ENCODE measurements around the gene TRIM27. TPM values are rescaled to one million over a fixed set of nuclear protein-coding genes. Genes with fewer than 3 reads are reported as not detected.

Gene TRIM27
- total RNA-seq, 4 donors from 2014 or later: 30.0 to 48.0 (median 40.2) TPM

DNA sequence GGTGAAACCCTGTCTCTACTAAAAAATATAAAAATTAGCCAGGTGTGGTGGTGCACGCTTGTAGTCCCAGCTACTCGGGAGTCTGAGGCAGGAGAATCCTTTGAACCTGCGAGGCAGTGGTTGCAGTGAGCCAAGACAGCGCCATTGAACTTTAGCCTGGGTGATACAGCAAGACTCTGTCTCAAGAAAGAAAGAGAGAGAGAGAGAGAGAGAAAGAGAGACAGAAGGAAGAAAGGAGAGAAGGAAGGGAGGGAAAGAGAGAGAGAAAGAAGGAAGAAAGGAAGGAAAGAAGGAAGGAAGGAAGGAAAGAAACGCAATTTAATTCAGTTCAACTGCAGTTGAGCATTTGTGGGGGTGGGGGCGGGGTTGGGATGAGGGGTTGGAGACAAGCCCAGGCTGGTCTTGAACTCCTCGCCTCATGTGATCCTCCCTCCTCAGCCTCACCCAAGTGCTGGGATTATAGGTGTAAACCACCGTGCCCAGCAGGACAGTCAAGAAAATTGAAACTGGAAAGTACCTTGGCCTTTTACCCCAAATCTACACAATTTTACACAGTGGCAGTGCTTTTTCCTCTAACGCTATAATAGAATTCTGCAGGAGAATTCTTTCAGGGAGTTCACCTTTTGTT, 30.5 kb downstream of the TRIM27 start:
- Histone ChIP-seq H3K36me3 (no peaks in the 10 kb centered on the region), H3K9me3 (no peaks in the 10 kb centered on the region), H3K4me3 (no peak overlapping the region), H3K4me1 (peaks cover 9% of the 10 kb centered on the region), H3K27ac (no peak overlapping the region), H3K27me3 (peaks cover 2% of the 10 kb centered on the region)
- WGBS: 76% methylated on average over 9 of the region's 9 CpGs
- TF ChIP-seq POLR2A (IDR thresholded peaks at IDR 0.05): no peak
- no peak for TF ChIP-seq EP300 (IDR thresholded peaks at IDR 0.05)
- TF ChIP-seq POLR2AphosphoS5 (IDR thresholded peaks at IDR 0.05): no peak
- TF ChIP-seq, protein P1, sequence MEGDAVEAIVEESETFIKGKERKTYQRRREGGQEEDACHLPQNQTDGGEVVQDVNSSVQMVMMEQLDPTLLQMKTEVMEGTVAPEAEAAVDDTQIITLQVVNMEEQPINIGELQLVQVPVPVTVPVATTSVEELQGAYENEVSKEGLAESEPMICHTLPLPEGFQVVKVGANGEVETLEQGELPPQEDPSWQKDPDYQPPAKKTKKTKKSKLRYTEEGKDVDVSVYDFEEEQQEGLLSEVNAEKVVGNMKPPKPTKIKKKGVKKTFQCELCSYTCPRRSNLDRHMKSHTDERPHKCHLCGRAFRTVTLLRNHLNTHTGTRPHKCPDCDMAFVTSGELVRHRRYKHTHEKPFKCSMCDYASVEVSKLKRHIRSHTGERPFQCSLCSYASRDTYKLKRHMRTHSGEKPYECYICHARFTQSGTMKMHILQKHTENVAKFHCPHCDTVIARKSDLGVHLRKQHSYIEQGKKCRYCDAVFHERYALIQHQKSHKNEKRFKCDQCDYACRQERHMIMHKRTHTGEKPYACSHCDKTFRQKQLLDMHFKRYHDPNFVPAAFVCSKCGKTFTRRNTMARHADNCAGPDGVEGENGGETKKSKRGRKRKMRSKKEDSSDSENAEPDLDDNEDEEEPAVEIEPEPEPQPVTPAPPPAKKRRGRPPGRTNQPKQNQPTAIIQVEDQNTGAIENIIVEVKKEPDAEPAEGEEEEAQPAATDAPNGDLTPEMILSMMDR (IDR thresholded peaks at IDR 0.05): no peak
- no peak for DNase-seq (ENCODE audit: low spot score in 2 of 2)

DNA sequence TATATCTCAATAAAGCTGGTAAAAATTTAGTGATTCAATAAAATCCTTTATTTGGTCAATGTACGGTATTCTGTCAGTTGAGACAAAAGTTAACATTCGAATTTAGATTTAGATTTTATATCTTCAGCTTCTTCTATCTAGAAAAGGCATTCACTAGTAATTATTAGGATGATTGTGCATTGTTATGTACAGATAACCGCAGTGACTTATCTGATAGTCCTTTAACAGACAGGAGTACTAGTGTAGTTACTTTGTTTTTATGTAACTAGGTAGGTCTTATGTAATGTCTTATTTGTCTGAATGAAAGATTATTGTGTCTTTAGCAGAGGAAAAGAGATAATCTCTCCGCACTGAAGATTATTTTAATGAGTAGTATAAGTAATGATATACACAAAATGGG, 31.3 kb downstream of the TRIM27 start:
- peaks cover 2% of the 10 kb centered on the region for H3K27me3 ChIP-seq
- TF ChIP-seq EP300 (IDR thresholded peaks at IDR 0.05): no peak
- no peak for TF ChIP-seq POLR2AphosphoS5 (IDR thresholded peaks at IDR 0.05)
- TF ChIP-seq, protein P1 (IDR thresholded peaks at IDR 0.05): no peak
- TF ChIP-seq POLR2A (IDR thresholded peaks at IDR 0.05): no peak
- no peaks in the 10 kb centered on the region for H3K36me3 ChIP-seq
- peaks cover 6% of the 10 kb centered on the region for H3K4me1 ChIP-seq
- H3K27ac ChIP-seq: no peak overlapping the region
- WGBS: 87% methylated on average over 4 of the region's 4 CpGs
- no peak for DNase-seq (ENCODE audit: low spot score in 2 of 2)
- no peaks in the 10 kb centered on the region for H3K9me3 ChIP-seq
- H3K4me3 ChIP-seq: no peak overlapping the region

DNA sequence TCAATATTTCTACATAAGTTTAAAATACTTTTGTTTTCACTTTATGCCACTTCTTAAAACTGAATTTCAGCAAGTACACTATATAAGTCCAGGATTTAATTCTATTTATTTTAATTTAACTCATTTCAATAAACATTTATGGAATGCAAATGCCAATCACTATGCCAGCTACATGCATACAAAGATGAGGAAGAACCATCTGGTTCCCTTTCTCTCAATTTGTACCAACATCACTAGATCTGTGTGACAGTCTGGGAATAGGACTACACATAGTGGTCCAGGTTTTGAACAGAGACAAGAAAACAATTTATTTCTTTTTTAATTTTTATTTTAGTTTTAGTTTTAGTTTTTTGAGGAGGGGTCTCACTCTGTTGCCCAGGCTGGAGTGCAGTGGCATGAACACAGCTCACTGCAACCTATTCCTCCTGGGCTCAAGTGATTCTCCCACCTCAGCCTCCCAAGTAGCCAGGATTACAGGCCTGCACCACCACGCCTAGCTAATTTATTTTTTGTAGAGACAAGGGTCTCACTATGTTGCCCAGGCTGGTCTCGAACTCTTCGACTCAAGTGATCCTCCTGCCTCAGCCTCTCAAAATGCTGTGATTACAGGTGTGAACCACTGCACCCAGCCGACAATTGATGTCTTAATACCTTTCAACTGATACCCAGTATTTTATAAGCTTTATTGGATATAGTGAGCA, 35.8 kb downstream of the TRIM27 start:
- Histone ChIP-seq H3K27me3 (peaks cover 15% of the 10 kb centered on the region), H3K4me1 (no peaks in the 10 kb centered on the region)
- WGBS: 91% methylated on average over 4 of the region's 4 CpGs

DNA sequence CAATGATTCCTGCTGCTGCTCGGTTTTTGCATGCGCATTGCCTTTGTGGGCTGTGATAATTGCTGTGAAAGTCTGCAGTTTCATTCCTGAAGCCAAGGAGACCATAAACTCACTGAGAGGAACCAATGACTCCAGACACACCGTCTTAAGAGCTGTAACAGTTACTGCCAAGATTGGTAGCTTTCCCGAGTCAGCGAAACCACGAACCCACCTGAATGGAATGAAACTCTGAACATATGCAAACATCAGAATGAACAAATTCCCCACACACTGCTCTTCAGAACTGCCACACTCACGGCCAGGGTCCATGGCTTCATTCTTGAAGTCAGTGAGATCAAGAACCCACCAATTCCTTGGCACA, 37.7 kb downstream of the TRIM27 start:
- H3K36me3 ChIP-seq: no peaks in the 10 kb centered on the region
- TF ChIP-seq, protein P1 (IDR thresholded peaks at IDR 0.05): no peak
- no peak for TF ChIP-seq POLR2A (IDR thresholded peaks at IDR 0.05)
- no peak for TF ChIP-seq EP300 (IDR thresholded peaks at IDR 0.05)
- TF ChIP-seq POLR2AphosphoS5 (IDR thresholded peaks at IDR 0.05): no peak
- 88% methylated on average over 7 of the region's 7 CpGs for WGBS
- no peak overlapping the region for H3K4me3 ChIP-seq
- H3K4me1 ChIP-seq: no peaks in the 10 kb centered on the region
- DNase-seq (ENCODE audit: low spot score in 2 of 2): no peak
- no peak overlapping the region for H3K27ac ChIP-seq
- peaks cover 15% of the 10 kb centered on the region for H3K27me3 ChIP-seq
- H3K9me3 ChIP-seq: no peaks in the 10 kb centered on the region

More for the DNA sequence above, 35.8 kb downstream of the TRIM27 start:
- TF ChIP-seq, protein P1 (IDR thresholded peaks at IDR 0.05): no peak
- TF ChIP-seq POLR2A (IDR thresholded peaks at IDR 0.05): no peak
- TF ChIP-seq EP300 (IDR thresholded peaks at IDR 0.05): no peak
- no peak for TF ChIP-seq POLR2AphosphoS5 (IDR thresholded peaks at IDR 0.05)
- Histone ChIP-seq H3K27ac (no peak overlapping the region), H3K36me3 (no peaks in the 10 kb centered on the region), H3K9me3 (no peaks in the 10 kb centered on the region), H3K4me3 (no peak overlapping the region)
- DNase-seq (ENCODE audit: low spot score in 2 of 2): no peak

GRCh38 chr6:28884423-28885131, 39.2 kb downstream of the TRIM27 start:
- Histone ChIP-seq H3K36me3 (no peaks in the 10 kb centered on the region), H3K27me3 (peaks cover 15% of the 10 kb centered on the region), H3K4me3 (peak overlapping the region; percentile 18), H3K27ac (no peak overlapping the region), H3K9me3 (no peaks in the 10 kb centered on the region), H3K4me1 (no peaks in the 10 kb centered on the region)
- DNase-seq (ENCODE audit: low spot score in 2 of 2): no peak
- 86% methylated on average over 10 of the region's 18 CpGs for WGBS
- TF ChIP-seq, protein P1 (IDR thresholded peaks at IDR 0.05): no peak
- TF ChIP-seq POLR2A (IDR thresholded peaks at IDR 0.05): no peak
- TF ChIP-seq EP300 (IDR thresholded peaks at IDR 0.05): no peak
- no peak for TF ChIP-seq POLR2AphosphoS5 (IDR thresholded peaks at IDR 0.05)
